Measurements from ENCODE around the gene SPOCK1. TPM values are rescaled to one million over a fixed set of nuclear protein-coding genes. Genes with fewer than 3 reads are reported as not detected.
"Not testable (repeated sequence)": the region's sequence is repeated elsewhere in the genome, so short reads cannot be mapped to it uniquely, and the experiment has no call there.

SPOCK1 gene
- 43.4 TPM for total RNA-seq
- long read RNA-seq, full-length matches to known transcripts = 2 of 5 reads
- long read RNA-seq, partial matches to known transcripts = 0 of 5 reads
- long read RNA-seq, other reads (novel, unspliced or antisense) = 3 of 5 reads

DNA sequence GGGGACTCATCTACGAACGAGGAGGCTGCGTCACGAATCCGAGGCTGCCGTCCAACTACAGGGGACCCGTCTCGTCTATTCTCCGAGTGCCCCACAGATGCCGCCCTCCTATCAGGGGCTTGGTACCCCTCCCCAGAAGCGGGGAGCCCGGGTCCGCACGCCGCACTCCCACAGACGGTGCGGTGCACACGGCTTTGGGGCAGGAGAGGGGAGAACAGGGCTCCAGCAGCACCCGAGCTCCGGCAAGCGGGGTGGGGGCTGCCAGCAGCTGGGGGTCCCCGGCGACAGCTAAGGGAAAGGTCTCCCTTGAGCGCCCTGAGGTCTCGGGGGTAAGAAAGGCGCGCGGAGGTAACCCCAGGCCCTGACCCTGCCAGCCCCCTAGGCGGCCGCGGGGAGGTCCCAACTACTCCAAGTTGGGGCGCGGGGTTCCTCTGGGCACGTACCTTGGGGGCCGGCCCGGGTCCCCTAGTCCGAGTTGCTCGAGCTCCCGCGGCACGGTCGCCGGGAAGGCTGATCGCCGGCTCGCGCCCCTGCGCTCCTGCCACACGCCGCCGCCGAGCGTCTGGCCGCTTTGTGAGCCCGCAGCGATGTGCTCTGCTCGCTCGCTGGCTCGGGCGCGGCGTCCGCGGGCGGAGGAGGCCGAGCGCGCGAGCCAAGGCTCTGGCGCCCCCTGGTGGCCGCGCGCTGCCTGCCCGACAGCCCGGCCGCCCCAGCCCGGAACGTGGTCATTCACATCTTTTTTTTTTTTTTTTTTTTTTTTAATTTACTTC, at the start of gene SPOCK1:
TSS of gene SPOCK1 (minus strand) at position 591 of the 770 bp plus-strand sequence.
- intact Hi-C loops (cut with DNase I) = loop anchor here (1.0 to 10.0 kb wide), 3 partner anchors 157 to 694 kb away; no protein-coding TSS in a partner anchor
- DNase-seq (ENCODE audit: low spot score) = no peak

DNA sequence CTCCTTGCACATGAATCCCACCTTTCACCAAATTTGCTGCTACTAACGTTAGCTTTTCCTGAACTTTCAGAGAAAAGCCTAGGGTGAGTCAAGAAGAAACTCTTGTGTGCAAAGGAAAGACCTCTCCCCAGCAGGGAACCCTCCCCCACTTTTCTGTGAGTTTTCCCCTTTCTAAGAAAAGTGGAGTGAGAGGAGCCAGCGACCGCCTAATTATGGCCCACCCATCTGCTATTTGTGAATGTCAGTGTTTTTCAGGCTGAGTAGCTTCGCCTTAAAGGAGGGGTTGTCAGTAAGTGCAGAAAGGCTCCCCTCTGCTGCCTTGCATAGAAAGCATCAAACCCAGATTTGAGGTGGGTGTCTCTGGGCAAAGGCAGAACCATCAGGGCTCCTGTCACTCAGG, 46.8 kb upstream of the SPOCK1 start:
- DNase-seq (ENCODE audit: low spot score) = no peak
- intact Hi-C loops (cut with DNase I) = no loop called here

DNA sequence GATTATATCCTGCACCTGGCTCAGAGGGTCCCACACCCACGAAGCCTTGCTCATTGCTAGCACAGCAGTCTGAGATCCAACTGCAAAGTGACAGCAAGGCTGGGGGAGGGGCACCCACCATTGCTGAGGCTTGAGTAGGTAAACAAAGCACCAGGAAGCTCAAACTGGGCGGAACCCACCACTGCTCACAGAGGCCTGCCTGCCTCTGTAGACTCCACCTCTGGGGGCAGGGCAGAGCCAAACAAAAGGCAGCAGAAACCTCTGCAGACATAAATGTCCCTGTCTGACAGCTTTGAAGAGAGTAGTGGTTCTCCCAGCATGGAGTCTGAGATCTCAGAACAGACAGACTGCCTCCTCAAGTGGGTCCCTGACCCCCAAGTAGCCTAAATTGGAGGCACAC, 36.3 kb upstream of the SPOCK1 start:
- intact Hi-C loops (cut with DNase I); DNase-seq (ENCODE audit: low spot score): not testable (repeated sequence)

GRCh38 chr5:137533963-137534362, 34.8 kb upstream of the SPOCK1 start:
- DNase-seq (ENCODE audit: low spot score) = no peak
- intact Hi-C loops (cut with DNase I) = no loop called here

DNA sequence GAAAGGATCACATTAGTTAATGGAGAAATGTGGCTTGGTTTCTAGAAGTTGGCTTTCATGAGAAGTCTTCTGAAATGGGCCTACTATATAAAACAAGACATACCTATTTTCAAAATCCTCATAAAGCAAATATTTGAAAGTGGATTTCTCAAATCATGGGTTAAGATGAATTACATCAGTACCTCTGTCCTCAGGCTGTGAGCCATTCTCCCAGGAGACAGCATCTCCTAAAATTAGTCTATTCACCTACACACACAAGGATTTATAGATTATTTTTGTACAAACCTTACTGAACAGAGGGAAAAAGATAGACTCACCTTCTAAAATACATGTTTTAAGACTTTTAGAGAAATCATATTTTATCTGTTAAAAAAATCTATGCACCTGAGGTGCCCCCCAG, 32.1 kb upstream of the SPOCK1 start:
- DNase-seq (ENCODE audit: low spot score) = no peak
- intact Hi-C loops (cut with DNase I) = no loop called here

GRCh38 chr5:137521246-137521645, 22.1 kb upstream of the SPOCK1 start:
- intact Hi-C loops (cut with DNase I) = no loop called here
- DNase-seq (ENCODE audit: low spot score) = no peak

DNA sequence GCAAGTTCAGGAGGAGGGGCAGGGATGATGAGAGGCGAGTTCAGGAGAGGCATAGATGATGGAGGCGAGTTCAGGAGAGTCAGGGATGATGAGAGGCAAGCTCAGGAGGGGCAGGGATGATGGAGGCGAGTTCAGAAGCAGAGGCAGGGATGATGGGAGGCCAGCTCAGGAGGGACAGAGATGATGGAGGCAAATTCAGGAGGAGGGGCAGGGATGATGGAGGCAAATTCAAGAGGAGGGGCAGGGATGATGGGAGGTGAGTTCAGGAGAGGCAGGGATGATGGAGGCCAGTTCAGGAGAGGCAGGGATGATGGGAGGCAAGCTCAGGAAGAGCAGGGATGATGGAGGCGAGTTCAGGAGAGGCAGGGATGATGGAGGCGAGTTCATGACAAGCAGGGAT, 17.8 kb upstream of the SPOCK1 start:
- DNase-seq (ENCODE audit: low spot score) = no peak
- intact Hi-C loops (cut with DNase I) = no loop called here

GRCh38 chr5:137516251-137516797, 17.2 kb upstream of the SPOCK1 start:
- intact Hi-C loops (cut with DNase I) = no loop called here
- no peak for DNase-seq (ENCODE audit: low spot score)

DNA sequence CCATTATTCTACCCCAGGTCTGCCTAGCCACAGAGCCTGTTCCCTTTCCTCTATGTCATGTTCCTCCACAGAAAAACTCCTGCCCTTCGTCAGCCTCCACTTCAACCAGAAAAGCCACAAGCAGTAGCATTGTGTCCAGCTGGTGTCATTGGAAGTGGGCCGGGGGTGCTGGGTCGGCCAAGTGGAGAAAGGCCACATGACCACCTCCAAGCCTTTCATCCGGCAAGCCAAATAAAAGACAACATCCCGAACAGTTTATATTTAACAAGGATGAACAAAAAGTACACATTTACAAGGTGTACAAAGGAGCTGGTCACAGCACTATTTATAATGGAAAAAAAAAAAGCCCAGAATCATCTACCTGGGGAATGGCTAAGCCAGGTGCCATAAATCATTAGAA, 16.1 kb upstream of the SPOCK1 start:
- no peak for DNase-seq (ENCODE audit: low spot score)

GRCh38 chr5:137510671-137511070, 11.5 kb upstream of the SPOCK1 start:
- intact Hi-C loops (cut with DNase I) = no loop called here
- no peak for DNase-seq (ENCODE audit: low spot score)

More for the DNA sequence above, 16.1 kb upstream of the SPOCK1 start:
- intact Hi-C loops (cut with DNase I) = no loop called here

- intact Hi-C loops (cut with DNase I) = no loop called here
- no peak for DNase-seq (ENCODE audit: low spot score)
Measured at GRCh38 chr5:137507150-137507549, 8.0 kb upstream of the SPOCK1 start.

GRCh38 chr5:137506296-137506695, 7.2 kb upstream of the SPOCK1 start:
- intact Hi-C loops (cut with DNase I) = no loop called here
- no peak for DNase-seq (ENCODE audit: low spot score)

GRCh38 chr5:137504916-137505315, 5.8 kb upstream of the SPOCK1 start:
- intact Hi-C loops (cut with DNase I) = no loop called here
- no peak for DNase-seq (ENCODE audit: low spot score)

DNA sequence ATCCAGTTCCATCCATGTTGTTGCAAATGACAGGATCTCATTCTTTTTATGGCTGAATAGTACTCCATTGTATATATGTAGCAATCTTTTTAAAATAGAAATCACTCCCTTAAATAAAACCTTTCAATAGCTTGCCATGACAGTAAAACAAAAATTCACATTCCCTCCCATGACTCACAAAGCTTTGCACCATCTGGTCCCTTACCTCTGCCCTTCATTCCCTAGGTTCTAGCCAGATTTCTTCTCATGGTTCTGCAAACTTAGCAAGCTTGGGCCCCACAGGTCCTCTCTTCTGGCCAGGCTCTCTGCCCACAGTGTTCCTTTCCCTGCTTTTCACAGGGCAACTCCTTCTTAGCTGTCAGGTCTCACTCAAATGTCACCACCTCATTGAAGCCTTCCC, 4.3 kb upstream of the SPOCK1 start:
- intact Hi-C loops (cut with DNase I) = no loop called here
- no peak for DNase-seq (ENCODE audit: low spot score)

- DNase-seq (ENCODE audit: low spot score) = no peak
- intact Hi-C loops (cut with DNase I) = no loop called here
Measured at GRCh38 chr5:137502632-137503031, 3.5 kb upstream of the SPOCK1 start.

GRCh38 chr5:137501846-137502406, 2.8 kb upstream of the SPOCK1 start:
- no peak for DNase-seq (ENCODE audit: low spot score)
- intact Hi-C loops (cut with DNase I) = no loop called here

GRCh38 chr5:137501226-137501625, 2.1 kb upstream of the SPOCK1 start:
- DNase-seq (ENCODE audit: low spot score) = no peak
- intact Hi-C loops (cut with DNase I) = no loop called here

GRCh38 chr5:137500615-137501225, 1.6 kb upstream of the SPOCK1 start:
- DNase-seq (ENCODE audit: low spot score) = no peak
- intact Hi-C loops (cut with DNase I) = no loop called here

DNA sequence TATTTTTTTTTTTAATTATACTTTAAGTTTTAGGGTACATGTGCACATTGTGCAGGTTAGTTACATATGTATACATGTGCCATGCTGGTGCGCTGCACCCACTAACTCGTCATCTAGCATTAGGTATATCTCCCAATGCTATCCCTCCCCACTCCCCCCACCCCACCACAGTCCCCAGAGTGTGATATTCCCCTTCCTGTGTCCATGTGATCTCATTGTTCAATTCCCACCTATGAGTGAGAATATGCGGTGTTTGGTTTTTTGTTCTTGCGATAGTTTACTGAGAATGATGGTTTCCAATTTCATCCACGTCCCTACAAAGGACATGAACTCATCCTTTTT, 351 bp upstream of the SPOCK1 start:
- DNase-seq (ENCODE audit: low spot score) = not testable (repeated sequence)
- intact Hi-C loops (cut with DNase I) = loop anchor here (1.0 to 10.0 kb wide), 3 partner anchors 157 to 695 kb away; no protein-coding TSS in a partner anchor

- DNase-seq (ENCODE audit: low spot score) = no peak
- intact Hi-C loops (cut with DNase I) = loop anchor here (5.0 to 10.0 kb wide), 2 partner anchors 156 to 694 kb away; no protein-coding TSS in a partner anchor
Measured at GRCh38 chr5:137498301-137498735, 808 bp downstream of the SPOCK1 start.
